HepG2 (cell line): ENCODE results near the gene FDXACB1. TPM values are rescaled to one million over a fixed set of nuclear protein-coding genes. Genes with fewer than 3 reads are reported as not detected.

Experiments used
- ATAC-seq: fragments of 200-7000 bp; cut with Tn5 transposase; 3 replicates; pipeline ENCODE4 v1.9.1; 2020; ENCODE audit warnings: mild to moderate bottlenecking, moderate library complexity
- BruUV-seq: library from RNA; stranded (reverse); fragments of 400-500 nt; replicated peaks from 2 replicates; lab custom pipeline; 2021; lab: Mats Ljungman, UMichigan
- CTCF ChIA-PET: fragments of 300-600 bp; formaldehyde crosslinking; extraction: SDS; loops from one replicate; lab custom pipeline; 2021; ENCODE audit warnings: low total read pairs, inconsistent platforms, low intra/inter-chr PET ratio; lab: Yijun Ruan, JAX
- POLR2A ChIA-PET: fragments of 350-600 bp; sonication (Branson Sonifier 250); formaldehyde crosslinking; loops from one replicate; lab custom pipeline; 2020; ENCODE audit warnings: antibody characterized with exemption, inconsistent platforms; lab: Yijun Ruan, JAX
- DNase-seq: peaks from one replicate; pipeline ENCODE4 v3.0.0-alpha.2; 2015; ENCODE audit warnings: low spot score
- FAIRE-seq: peaks from 3 replicates; lab custom pipeline; 2011; peaks lifted over from hg19 to GRCh38; lab: Jason Lieb, UNC
- H2AFZ ChIP-seq: one replicate; pipeline ENCODE4 v1.6.1; 2011; ENCODE audit warnings: low read length, inconsistent platforms
- H3K27ac ChIP-seq: fragments of 300-600 bp; 3 replicates; pipeline ENCODE4 v1.8.0; 2011; ENCODE audit warnings: mixed run types, mild to moderate bottlenecking, mixed read lengths, low read length, inconsistent platforms; ENCODE audit not compliant: insufficient read depth; ENCODE audit errors: extremely low read length
- H3K27me3 ChIP-seq, 2 experiments: fragments of 200-600 bp in 1 of 2; 2 replicates in 1 of 2; 3 replicates in 1 of 2; pipeline versions ENCODE4 v1.6.0 to v1.8.0; 2011; ENCODE audit warnings: low read length in 2 of 2, mild to moderate bottlenecking in 2 of 2, moderate library complexity in 2 of 2, inconsistent platforms in 1 of 2; ENCODE audit not compliant: insufficient read depth in 2 of 2, control insufficient read depth in 1 of 2
- H3K36me3 ChIP-seq, 2 experiments: fragments of 200-600 bp in 1 of 2; replicated peaks in 1 of 2; 2 replicates in 1 of 2; 3 replicates in 1 of 2; pipeline versions ENCODE4 v1.5.1 to v1.8.0; 2011; ENCODE audit warnings: low read length in 2 of 2, inconsistent platforms in 1 of 2; ENCODE audit not compliant: insufficient read depth in 2 of 2, control insufficient read depth in 1 of 2
- H3K4me1 ChIP-seq: 2 replicates; pipeline ENCODE4 v1.5.1; 2012; ENCODE audit warnings: low read length, inconsistent platforms; ENCODE audit not compliant: insufficient read depth
- H3K4me2 ChIP-seq: 2 replicates; pipeline ENCODE4 v1.6.0; 2011; ENCODE audit warnings: low read depth, low read length, inconsistent platforms
- H3K4me3 ChIP-seq, 3 experiments: fragments of 200-600 bp in 1 of 3; sonication (generic), shearing (Covaris generic) in 1 of 3; replicated peaks in 1 of 3; 2 replicates each; pipeline ENCODE4 v1.5.1; 2011 to 2016; ENCODE audit warnings: low read length in 3 of 3, inconsistent platforms in 2 of 3, low read depth in 2 of 3, mild to moderate bottlenecking in 2 of 3, control low read depth in 1 of 3, mixed read lengths in 1 of 3; ENCODE audit not compliant: insufficient read depth in 1 of 3
- H3K79me2 ChIP-seq: one replicate; pipeline ENCODE4 v1.6.1; 2011; ENCODE audit warnings: low read length, inconsistent platforms; ENCODE audit not compliant: insufficient read depth
- H3K9ac ChIP-seq: 2 replicates; pipeline ENCODE4 v1.6.0; 2011; ENCODE audit warnings: mild to moderate bottlenecking, low read depth, low read length, inconsistent platforms; ENCODE audit not compliant: insufficient read depth
- H3K9me3 ChIP-seq: 2 replicates; pipeline ENCODE4 v1.5.1; 2012; ENCODE audit warnings: mild to moderate bottlenecking, low read length
- H4K20me1 ChIP-seq: 2 replicates; pipeline ENCODE4 v1.6.0; 2011; ENCODE audit warnings: inconsistent platforms, mild to moderate bottlenecking, low read length, moderate library complexity; ENCODE audit not compliant: insufficient read depth
- ARID3A ChIP-seq: IDR thresholded peaks from 2 replicates; pipeline ENCODE4 v1.6.1; 2012; ENCODE audit warnings: low read depth, low read length, improper control_type of control experiment
- ARID4A ChIP-seq: sonication (generic); formaldehyde crosslinking; IDR thresholded peaks from 2 replicates; pipeline ENCODE4 v1.5.0; 2020; ENCODE audit warnings: mild to moderate bottlenecking, missing genetic modification reagents, borderline replicate concordance
- ATF6 ChIP-seq: sonication (generic); formaldehyde crosslinking; conservative IDR thresholded peaks from 2 replicates; pipeline ENCODE4 v1.4.0; 2020; ENCODE audit warnings: missing genetic modification reagents
- BRD4 ChIP-seq: sonication (generic); formaldehyde crosslinking; IDR thresholded peaks from 2 replicates; pipeline ENCODE4 v1.4.0; 2020; ENCODE audit warnings: missing genetic modification reagents
- CHD2 ChIP-seq: IDR thresholded peaks from 2 replicates; pipeline ENCODE4 v1.6.1; 2011; ENCODE audit warnings: low read depth, low read length, improper control_type of control experiment
- EHMT2 ChIP-seq: fragments of 200-600 bp; sonication (generic); IDR thresholded peaks from 2 replicates; pipeline ENCODE4 v1.7.0; 2017; ENCODE audit warnings: antibody characterized with exemption, low read depth, low read length, borderline replicate concordance
- ELF3 ChIP-seq: IDR thresholded peaks from 2 replicates; pipeline ENCODE4 v1.6.1; 2016; ENCODE audit warnings: missing genetic modification reagents, missing compliant biosample characterization
- HMG20A ChIP-seq: IDR thresholded peaks from 2 replicates; pipeline ENCODE4 v1.6.1; 2016; ENCODE audit warnings: borderline replicate concordance
- MXD4 ChIP-seq: IDR thresholded peaks from 2 replicates; pipeline ENCODE4 v1.6.1; 2016; ENCODE audit warnings: mild to moderate bottlenecking, missing biosample characterization, missing genetic modification reagents
- NPAS2 ChIP-seq: sonication (generic); formaldehyde crosslinking; IDR thresholded peaks from 2 replicates; pipeline ENCODE4 v1.8.0; 2022; ENCODE audit warnings: mild to moderate bottlenecking, missing genetic modification reagents, borderline replicate concordance
- PAXIP1 ChIP-seq: sonication (generic); formaldehyde crosslinking; conservative IDR thresholded peaks from 2 replicates; pipeline ENCODE4 v1.4.0; 2020; ENCODE audit warnings: mild to moderate bottlenecking, missing genetic modification reagents, moderate library complexity
- ZNF230 ChIP-seq: sonication (generic); formaldehyde crosslinking; IDR thresholded peaks from 2 replicates; pipeline ENCODE4 v1.4.0; 2020; ENCODE audit warnings: mild to moderate bottlenecking, missing genetic modification reagents
- ZNF251 ChIP-seq: sonication (generic); formaldehyde crosslinking; IDR thresholded peaks from 2 replicates; pipeline ENCODE4 v1.9.0; 2021; ENCODE audit warnings: mild to moderate bottlenecking, missing genetic modification reagents
- WGBS: methylation state at CpG from one replicate; pipeline ENCODE4 v1.1.6; 2017; ENCODE audit warnings: low lambda C conversion rate; 5-methylcytosine and 5-hydroxymethylcytosine counted together
- in situ Hi-C: cut with HindIII; loops from 2 replicates; pipeline ENCODE4 v1.10.0; 2017; ENCODE audit warnings: low pct_unique_long_range_greater_than_20kb; ENCODE audit not compliant: extremely low pct_ligation_motif_present
- intact Hi-C: fragments of 100-400 bp; cut with micrococcal nuclease; formaldehyde crosslinking; loops from one replicate; pipeline ENCODE4 v1.10.0; 2022; ENCODE audit not compliant: unreplicated experiment
- polyA plus RNA-seq, 8 experiments: library from polyadenylated mRNA; depleted of rRNA in 3 of 8; stranded (reverse) in 7 of 8; unstranded in 1 of 8; fragments of >200 nt; fragmentation: Illumina TruSeq in 4 of 8; extraction: Trizol in 4 of 8; gene quantifications; 2 replicates each; pipeline versions ENCODE4 v1.2.1 to v1.2.3, GENCODE V29; 2011 to 2016; ENCODE audit warnings: low read depth in 4 of 8, missing spikeins in 1 of 8, mixed read lengths in 1 of 8; ENCODE audit not compliant: insufficient read depth in 1 of 8
- total RNA-seq, 5 experiments: library from RNA; depleted of rRNA; stranded (reverse); fragments of >200 nt; fragmentation: Illumina TruSeq; extraction: Trizol; gene quantifications; 2 replicates each; pipeline ENCODE4 v1.2.3, GENCODE V29; 2016; ENCODE audit warnings: low read depth in 1 of 5

FDXACB1 gene
- total and polyA plus RNA-seq, 2 of the 13 experiments (the other 11 are each of a cell fraction or from before 2014, with no cell fraction given): 1.1 to 3.4 TPM

- intact Hi-C loops: no loop called here
- no TSS peak for BruUV-seq
- Histone ChIP-seq H3K79me2 (no peaks in the 10 kb centered on the region), H3K9ac (no peak overlapping the region), H3K4me1 (peaks cover 29% of the 10 kb centered on the region), H2AFZ (no peak overlapping the region), H3K27ac (no peak overlapping the region), H3K4me3 (no peak overlapping the region), H4K20me1 (no peaks in the 10 kb centered on the region), H3K27me3 (no peaks in the 10 kb centered on the region; a peak in 1 of 5 replicates), H3K9me3 (no peaks in the 10 kb centered on the region), H3K4me2 (no peak overlapping the region), H3K36me3 (no peaks in the 10 kb centered on the region)
- POLR2A ChIA-PET: no interaction called here
- ATAC-seq: no peak
- no peak for DNase-seq
- in situ Hi-C loops: no loop called here
- FAIRE-seq: no peak
- 63% methylated on average over 5 of the region's 5 CpGs for WGBS
- CTCF ChIA-PET: no interaction called here
- no peak for TF ChIP-seq ZNF251
- TF ChIP-seq EHMT2: no peak
- TF ChIP-seq PAXIP1: no peak
- no peak for TF ChIP-seq HMG20A (CRISPR knock-in tag)
- no peak for TF ChIP-seq ATF6 (CRISPR knock-in tag)
- no peak for TF ChIP-seq NPAS2 (CRISPR knock-in tag)
- TF ChIP-seq ELF3 (CRISPR knock-in tag): no peak
- TF ChIP-seq ARID4A (CRISPR knock-in tag): no peak
- TF ChIP-seq ARID3A: no peak
- no peak for TF ChIP-seq CHD2
- TF ChIP-seq ZNF230 (CRISPR knock-in tag): no peak
- TF ChIP-seq MXD4 (CRISPR knock-in tag): no peak
- TF ChIP-seq BRD4: no peak
Measured at GRCh38 chr11:111908639-111909305, 29.8 kb upstream of the FDXACB1 start.
